Body of pancreas (tissue), 4 donors: ENCODE data around the gene CCDC107.
A peak's percentile ranks its signal among the peaks of the same experiment; 100 is the strongest.

Experiments
- POLR2A ChIP-seq, 3 donors: fragments of 450-650 bp; IDR thresholded peaks; one replicate each; pipeline ENCODE4 v1.6.1; 2016; ENCODE audit warnings: antibody characterized with exemption in 3 of 3, mild to moderate bottlenecking in 2 of 3
- TF ChIP-seq, protein P1 (sequence below), 7 experiments: fragments of 450-650 bp in 4 of 7; fragments of 200-600 bp in 3 of 7; sonication (generic) in 3 of 7; IDR thresholded peaks; one replicate each; pipeline ENCODE4 v1.5.1; 2016 to 2019; ENCODE audit warnings: antibody characterized with exemption in 7 of 7

DNA sequence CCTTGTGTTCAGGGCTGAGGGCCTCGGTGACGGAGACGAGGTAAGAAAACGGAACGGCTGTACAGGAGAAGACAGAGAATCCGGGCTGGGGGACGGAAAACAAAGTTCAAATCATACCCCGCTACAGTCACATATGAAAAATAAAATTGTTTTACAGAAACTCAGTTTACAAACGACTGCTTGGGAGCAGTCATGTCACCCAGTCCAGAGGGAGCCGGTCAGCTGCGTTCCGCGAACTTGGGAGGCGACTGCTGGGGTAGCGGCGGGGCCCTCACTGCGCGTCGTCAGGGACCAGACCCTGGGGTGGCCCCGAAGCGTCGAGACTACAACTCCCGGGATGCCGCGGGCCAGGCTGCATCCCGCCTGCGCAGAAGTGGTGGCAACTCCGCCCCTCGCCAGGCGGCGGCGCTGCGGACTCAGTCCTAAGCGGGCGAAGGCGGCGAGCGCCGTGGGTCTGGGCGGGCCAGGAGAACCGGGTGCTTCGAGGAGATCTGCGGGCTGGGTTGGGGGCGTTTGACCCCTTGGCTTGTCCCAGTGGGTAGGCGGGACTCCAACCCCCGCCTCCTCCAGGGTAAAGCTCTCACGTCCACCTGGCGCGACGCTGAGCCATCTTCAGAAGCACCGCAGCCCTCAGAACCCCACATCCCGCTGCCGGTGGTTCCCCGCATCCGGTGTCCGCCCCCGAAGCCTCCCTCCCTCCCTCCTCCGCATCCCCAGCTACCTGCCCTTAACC lies 11.4 kb upstream of the CCDC107 start:
- TF ChIP-seq, protein P1, sequence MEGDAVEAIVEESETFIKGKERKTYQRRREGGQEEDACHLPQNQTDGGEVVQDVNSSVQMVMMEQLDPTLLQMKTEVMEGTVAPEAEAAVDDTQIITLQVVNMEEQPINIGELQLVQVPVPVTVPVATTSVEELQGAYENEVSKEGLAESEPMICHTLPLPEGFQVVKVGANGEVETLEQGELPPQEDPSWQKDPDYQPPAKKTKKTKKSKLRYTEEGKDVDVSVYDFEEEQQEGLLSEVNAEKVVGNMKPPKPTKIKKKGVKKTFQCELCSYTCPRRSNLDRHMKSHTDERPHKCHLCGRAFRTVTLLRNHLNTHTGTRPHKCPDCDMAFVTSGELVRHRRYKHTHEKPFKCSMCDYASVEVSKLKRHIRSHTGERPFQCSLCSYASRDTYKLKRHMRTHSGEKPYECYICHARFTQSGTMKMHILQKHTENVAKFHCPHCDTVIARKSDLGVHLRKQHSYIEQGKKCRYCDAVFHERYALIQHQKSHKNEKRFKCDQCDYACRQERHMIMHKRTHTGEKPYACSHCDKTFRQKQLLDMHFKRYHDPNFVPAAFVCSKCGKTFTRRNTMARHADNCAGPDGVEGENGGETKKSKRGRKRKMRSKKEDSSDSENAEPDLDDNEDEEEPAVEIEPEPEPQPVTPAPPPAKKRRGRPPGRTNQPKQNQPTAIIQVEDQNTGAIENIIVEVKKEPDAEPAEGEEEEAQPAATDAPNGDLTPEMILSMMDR (IDR thresholded peaks at IDR 0.05) = peak; percentile 82 to 99 (median 98)
- peak; percentile 73 to 94 (median 93) for TF ChIP-seq POLR2A (IDR thresholded peaks at IDR 0.05)
